GM18858 (cell line): ENCODE results near the gene C10orf95.
"Not testable (repeated sequence)": the region's sequence is repeated elsewhere in the genome, so short reads cannot be mapped to it uniquely, and the experiment has no call there.

Source experiments
- ATAC-seq: cut with Tn5 transposase; IDR thresholded peaks from one replicate; pipeline ENCODE4 v1.9.1; 2021; ENCODE audit not compliant: unreplicated experiment

Gene C10orf95

GRCh38 chr10:102451105-102451969 is at the start of gene C10orf95:
Gene C10orf95 (minus strand): TSS chr10:102451543. CDS start chr10:102451093, 450 bp downstream.
- no peak for ATAC-seq

GRCh38 chr10:102500686-102501085 is 49.3 kb upstream of the C10orf95 start:
- not testable (repeated sequence) for ATAC-seq

- no peak for ATAC-seq
Measured at GRCh38 chr10:102499356-102499755, 48.0 kb upstream of the C10orf95 start.

GRCh38 chr10:102497545-102497944 is 46.2 kb upstream of the C10orf95 start:
- no peak for ATAC-seq

DNA sequence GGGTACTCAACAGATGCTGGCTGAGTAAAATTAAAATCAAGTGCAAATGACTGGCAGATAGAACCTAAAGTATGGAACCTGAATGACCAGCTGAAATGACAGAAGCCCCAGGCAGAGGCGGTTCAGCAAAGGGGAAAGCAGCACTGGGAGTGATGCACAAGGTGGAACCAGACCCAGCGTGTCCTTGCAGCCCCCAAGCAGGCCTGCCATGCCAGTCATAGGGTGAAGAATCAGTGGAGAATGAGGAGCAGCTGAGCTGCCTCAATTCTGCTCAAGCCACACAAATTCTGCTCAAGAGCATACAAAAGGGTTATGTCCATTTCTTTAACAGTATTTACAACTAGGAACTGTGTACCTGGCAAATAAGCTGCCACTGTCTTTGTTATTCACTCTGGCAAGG is 42.4 kb upstream of the C10orf95 start:
- ATAC-seq: no peak

DNA sequence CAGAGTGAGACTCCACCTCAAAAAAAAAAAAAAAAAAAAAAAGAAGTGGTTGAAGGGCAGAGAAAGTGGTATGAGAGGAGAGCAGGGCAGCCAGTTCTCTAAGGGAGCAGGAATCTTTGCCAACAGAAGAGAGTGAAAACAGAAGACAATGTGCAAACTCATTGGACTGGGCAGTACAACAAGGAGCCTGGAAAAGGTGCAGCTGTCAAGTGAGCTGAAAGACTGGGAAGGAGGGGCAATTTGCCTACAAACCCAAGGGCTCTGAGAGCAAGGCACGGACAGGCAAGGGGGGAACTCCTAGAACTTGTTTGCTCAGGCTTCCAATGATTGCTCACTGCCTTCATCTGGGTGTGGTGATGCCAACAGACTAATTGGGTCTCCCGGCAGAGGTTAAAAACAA is 41.6 kb upstream of the C10orf95 start:
- ATAC-seq: no peak

- no peak for ATAC-seq
Measured at GRCh38 chr10:102492344-102492939, 41.1 kb upstream of the C10orf95 start.

GRCh38 chr10:102491136-102491535 is 39.8 kb upstream of the C10orf95 start:
- ATAC-seq: no peak

DNA sequence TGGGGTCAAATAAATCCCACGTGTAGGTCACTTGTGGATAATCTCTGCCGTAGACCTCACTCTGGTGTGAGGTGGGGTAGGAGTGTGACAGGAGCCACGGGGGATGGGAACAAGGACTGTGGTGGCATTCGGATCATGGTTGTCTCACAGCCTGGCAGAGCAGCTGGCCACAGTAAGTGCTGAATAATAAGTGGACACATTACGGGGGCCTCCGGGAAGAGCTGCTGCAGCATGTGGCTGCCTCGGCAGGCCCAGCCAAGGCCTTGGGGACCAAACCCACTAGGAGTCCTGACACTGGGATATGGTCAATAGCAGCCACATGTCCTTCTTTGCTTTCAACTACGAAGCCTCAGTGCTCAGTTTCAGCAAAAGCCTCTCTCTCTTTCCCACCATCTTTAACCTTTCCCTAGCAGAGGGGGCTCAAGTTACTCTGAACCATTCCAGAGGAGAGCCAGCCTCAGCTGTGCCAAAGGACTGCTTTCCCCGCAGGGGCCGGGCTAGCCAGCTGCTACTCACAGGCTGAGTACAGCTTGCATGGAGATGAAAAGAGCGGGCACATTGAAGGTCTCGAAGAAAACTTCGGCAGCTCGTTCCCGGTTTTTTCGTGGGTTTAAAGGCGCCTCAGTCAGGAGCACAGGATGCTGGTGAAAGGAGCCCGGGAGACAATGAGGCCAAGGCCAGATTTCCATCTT is 33.9 kb upstream of the C10orf95 start:
- ATAC-seq: no peak

- no peak for ATAC-seq
Measured at GRCh38 chr10:102484021-102484420, 32.7 kb upstream of the C10orf95 start.

GRCh38 chr10:102480396-102480795 is 29.1 kb upstream of the C10orf95 start:
- no peak for ATAC-seq

- ATAC-seq: no peak
Measured at GRCh38 chr10:102479651-102480050, 28.3 kb upstream of the C10orf95 start.

GRCh38 chr10:102476466-102477141 is 25.3 kb upstream of the C10orf95 start:
- no peak for ATAC-seq

- no peak for ATAC-seq
Measured at GRCh38 chr10:102475451-102476040, 24.2 kb upstream of the C10orf95 start.

DNA sequence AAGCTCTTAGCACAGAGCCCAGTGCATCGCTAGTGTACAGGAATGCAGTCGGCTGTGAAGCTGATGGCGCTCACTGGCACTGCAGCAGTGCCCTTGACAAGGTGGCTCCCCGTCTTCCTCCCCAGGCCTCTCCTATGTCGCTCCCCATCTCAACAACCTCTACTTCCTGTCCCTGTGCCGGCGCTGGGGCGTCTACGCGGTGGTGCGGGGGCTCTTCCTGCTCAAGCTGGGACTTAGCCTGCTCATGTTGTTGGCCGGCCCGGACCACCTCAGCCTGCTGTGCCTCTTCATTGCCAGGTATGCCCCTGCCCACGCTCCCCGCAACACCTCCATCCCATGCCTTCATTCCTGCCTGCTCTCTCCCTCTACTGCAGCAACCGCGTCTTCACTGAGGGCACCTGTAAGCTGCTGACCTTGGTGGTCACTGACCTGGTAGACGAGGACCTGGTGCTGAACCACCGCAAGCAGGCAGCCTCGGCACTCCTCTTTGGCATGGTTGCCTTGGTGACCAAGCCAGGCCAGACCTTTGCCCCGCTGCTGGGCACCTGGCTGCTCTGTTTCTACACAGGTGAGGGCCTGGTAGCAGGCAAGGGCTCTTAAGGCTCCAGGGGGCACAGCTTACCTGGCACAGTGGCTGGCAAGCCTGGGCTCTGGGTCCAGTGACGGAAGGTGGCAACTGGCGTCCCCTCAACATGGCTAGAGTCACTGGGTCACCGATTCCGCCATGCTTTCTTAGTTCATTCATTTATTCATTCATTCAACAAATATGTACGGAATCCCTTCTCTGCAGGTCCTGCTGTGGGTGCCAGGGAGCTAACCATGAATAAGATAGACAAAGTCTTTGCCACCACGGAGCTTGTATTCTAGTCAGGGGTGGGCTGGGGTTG is 22.3 kb upstream of the C10orf95 start:
- no peak for ATAC-seq

- no peak for ATAC-seq
Measured at GRCh38 chr10:102470579-102471546, 19.5 kb upstream of the C10orf95 start.

DNA sequence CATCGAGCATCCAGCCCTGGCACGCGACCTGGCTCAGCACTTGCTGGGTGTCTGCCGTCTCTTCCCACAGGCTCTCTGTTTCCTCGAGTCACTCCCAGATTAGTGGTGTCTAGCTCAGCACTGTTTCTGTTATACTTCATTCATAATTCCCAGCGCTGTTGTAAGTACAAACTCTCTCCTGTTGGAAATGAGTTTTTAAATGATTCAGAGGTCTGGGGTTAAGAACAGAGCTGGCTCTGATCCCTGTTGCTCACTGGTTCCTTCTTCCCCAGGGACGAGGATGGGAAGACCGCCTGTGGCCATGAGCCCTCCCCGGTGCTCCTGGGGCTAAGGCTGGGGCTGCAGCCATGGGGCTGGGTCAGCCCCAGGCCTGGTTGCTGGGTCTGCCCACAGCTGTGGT is 17.3 kb upstream of the C10orf95 start:
- no peak for ATAC-seq

DNA sequence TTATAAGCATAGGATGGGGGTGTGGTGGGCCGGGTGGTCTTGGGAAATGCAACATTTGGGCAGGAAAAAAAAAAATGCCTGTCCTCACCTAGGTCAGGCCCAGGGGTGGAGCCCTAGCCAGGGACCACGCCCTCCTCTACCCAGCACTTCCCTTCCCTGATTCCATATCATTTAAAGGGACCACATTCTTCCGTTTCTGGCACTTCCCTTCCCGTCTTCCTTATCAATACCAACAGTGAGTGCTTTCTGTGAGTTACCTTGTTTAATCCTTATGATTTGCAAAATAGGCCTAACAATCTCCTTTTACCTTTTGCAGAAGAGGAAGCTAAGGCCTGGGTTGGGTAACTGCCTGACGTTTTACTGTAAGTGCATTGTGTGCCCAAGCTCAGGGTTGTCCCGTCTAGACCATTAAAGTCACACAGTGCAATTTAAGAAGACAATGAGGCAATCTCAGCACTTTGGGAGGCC is 16.7 kb upstream of the C10orf95 start:
- ATAC-seq: no peak

DNA sequence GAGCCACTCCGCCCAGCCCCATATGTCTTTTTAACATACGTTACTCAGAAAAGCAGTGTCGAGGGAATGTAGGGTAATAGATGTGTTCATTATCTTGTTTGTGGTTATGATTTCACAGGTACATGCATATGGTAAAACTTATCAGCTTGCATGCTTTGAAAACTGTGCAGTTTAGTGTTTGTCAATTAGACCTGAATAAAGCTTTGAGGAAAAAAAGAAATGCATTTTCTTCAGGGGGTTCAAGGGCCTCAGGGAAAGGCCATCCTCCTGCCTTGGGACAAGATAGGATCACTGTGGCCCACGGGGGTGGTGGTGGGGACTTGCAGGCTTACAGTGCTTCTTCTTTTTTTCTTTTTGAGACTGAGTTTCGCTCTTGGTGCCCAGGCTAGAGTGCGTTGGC is 16.0 kb upstream of the C10orf95 start:
- ATAC-seq: no peak
